GM12801 (cell line): ENCODE results near the gene OTP.

Source experiments
- CTCF ChIP-seq: IDR thresholded peaks from one replicate; pipeline ENCODE4 v1.5.1; 2011; ENCODE audit warnings: control low read depth; ENCODE audit not compliant: insufficient read length; ENCODE audit errors: extremely low read depth

OTP gene

DNA sequence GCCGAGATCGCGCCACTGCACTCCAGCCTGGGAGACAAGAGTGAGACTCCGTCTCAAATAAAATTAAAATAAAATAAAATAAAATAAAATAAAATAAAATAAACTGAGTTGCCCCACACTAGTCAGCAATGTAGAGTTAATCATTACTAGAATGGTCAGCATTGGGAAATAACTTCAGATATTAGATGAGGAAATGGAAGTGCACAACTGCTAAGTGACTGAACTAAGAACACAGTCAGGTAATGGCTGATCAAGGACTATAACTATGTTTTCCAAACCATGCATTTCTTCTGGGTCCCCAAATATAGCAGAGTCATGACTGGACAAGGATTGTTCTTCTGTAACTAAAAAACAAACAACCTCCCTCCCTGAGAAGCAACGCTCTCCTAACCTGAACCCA is 17.1 kb downstream of the OTP start:
- no peak for TF ChIP-seq CTCF

DNA sequence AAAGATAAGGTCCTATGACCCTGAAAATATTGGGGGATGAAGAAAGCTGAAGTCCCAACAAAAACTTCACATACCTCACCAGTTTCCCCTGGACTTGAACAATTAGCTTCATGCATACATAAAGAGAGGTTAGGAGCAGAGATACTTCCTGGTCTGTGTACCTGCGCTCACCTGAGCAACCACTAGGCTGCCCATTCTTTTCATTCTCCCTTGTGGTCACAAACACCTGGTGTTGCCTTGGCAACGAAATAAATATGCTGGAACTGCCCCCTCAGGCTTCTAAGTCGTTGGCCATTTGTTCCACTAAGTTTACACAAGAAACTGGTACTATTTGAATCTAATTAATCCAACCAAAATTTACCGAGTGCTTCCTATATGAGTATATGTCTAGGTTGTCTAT is 18.1 kb downstream of the OTP start:
- no peak for TF ChIP-seq CTCF

- no peak for TF ChIP-seq CTCF
Measured at GRCh38 chr5:77616920-77617319, 21.6 kb downstream of the OTP start.

DNA sequence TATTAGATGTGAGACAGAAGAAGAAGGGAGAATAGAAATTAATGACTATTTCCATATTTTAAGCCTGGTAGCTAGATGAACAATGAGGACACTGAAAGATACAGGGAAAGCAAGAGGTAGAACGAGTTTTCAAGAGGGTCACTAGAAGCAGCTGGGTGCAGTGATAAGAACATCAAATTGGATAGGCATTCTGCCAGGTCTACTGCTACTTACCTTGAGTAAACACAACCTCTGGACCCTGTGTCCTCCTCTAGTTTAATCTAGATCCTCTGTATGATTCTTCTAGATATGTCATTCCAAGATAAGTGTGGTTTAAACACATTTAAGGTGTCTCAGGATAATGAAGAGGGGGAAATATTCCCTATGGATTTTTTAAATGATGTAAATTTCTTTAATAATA is 31.2 kb downstream of the OTP start:
- TF ChIP-seq CTCF, result no peak

DNA sequence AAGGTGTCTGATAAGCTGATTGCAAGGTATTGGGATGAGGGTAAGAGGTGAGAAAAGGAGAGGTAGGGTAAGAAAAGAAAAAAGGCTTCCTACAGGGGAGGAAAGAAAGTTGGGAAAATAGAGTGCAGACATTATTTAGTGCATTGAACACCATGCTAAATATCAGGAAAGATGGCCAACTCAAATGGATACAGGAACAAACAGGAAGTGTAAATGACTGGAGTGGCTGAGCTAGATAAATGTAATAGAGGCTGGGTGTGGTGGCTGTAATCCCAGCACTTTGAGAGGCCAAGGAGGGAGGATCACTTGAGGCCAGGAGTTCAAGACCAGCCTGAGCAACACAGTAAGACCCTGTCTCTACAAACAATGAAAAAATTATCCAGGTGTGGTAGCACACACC is 32.2 kb downstream of the OTP start:
- TF ChIP-seq CTCF, result no peak

GRCh38 chr5:77599679-77600078 is 38.8 kb downstream of the OTP start:
- no peak for TF ChIP-seq CTCF

- TF ChIP-seq CTCF, result no peak
Measured at GRCh38 chr5:77590347-77590746, 48.2 kb downstream of the OTP start.

GRCh38 chr5:77588175-77588574 is 50.3 kb downstream of the OTP start:
- no peak for TF ChIP-seq CTCF
